Epithelial cell of esophagus (primary cell): ENCODE results near the gene DLGAP1.

Experiments used
- DNase-seq: peaks from one replicate; pipeline ENCODE4 v3.0.0; 2010; ENCODE audit warnings: low read depth
- H3K4me3 ChIP-seq: 2 replicates; pipeline ENCODE4 v1.5.1; 2011; ENCODE audit warnings: mild to moderate bottlenecking, low read length, control low read depth
- TF ChIP-seq, protein P1 (sequence below): IDR thresholded peaks from 2 replicates; pipeline ENCODE4 v1.5.1; 2011; ENCODE audit warnings: low read depth, mild to moderate bottlenecking, low read length, control low read depth, inconsistent platforms; ENCODE audit not compliant: insufficient read depth; ENCODE audit errors: missing control alignments

DLGAP1 gene

DNA sequence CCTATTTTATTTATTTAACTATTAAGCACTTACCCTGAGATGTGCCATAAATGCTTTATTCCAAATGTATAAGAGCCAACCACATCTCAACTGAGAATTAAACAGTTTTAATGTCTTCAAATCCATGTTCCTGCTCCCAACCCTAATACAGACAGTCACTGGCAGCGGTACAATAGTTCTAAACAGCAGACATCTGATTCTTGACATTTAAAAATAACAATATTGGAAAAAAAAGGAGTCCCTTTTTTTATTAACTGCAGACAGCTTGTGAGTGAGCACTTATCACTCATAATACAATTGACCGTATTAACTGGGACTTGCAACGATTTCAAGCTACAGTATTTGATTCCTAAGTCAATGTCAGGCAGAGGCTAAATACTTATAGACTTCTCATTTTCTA, 580.5 kb downstream of the DLGAP1 start:
- no peak overlapping the region for H3K4me3 ChIP-seq
- TF ChIP-seq, protein P1, sequence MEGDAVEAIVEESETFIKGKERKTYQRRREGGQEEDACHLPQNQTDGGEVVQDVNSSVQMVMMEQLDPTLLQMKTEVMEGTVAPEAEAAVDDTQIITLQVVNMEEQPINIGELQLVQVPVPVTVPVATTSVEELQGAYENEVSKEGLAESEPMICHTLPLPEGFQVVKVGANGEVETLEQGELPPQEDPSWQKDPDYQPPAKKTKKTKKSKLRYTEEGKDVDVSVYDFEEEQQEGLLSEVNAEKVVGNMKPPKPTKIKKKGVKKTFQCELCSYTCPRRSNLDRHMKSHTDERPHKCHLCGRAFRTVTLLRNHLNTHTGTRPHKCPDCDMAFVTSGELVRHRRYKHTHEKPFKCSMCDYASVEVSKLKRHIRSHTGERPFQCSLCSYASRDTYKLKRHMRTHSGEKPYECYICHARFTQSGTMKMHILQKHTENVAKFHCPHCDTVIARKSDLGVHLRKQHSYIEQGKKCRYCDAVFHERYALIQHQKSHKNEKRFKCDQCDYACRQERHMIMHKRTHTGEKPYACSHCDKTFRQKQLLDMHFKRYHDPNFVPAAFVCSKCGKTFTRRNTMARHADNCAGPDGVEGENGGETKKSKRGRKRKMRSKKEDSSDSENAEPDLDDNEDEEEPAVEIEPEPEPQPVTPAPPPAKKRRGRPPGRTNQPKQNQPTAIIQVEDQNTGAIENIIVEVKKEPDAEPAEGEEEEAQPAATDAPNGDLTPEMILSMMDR, result no peak
- DNase-seq, result no peak

DNA sequence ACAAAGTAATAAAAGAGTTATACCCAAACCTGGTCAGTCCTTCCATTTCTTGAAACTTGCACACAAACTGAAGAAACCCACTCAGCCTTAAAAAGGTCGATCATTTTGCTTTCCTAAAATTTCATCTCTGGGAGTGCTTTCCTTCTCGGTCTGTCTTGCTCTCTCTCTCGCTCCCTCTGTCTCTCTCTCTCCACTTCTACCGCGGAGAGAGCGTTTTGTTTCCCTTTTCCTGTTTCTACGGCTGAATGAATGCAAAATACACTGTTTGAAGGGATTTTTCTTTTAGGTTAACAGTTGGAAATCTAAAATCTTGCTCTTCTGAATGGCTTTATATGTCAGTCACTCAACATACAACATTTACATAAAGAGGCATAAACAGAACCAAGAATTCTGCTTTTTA, 581.0 kb downstream of the DLGAP1 start:
- no peak overlapping the region for H3K4me3 ChIP-seq
- TF ChIP-seq, protein P1, result no peak
- DNase-seq, result no peak

DNA sequence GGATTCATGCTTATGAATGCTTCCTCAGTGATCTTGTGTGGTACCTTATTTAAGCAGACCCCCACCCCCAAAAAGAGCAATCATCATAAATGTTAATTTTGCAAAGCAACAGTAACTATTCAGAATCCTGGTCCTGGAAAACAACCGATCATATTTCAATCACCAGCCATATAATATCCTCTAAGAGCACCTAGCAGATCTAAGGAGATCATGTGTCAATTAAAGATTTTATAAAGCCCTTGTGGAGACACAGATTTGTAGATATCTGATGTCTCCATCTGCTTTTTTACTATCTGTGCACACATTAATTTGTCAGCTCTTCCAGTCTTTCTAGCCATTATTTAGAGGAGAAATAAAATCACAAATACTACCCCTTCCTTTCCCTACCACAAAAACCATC, 581.4 kb downstream of the DLGAP1 start:
- no peak for DNase-seq
- TF ChIP-seq, protein P1, result no peak
- H3K4me3 ChIP-seq, result no peak overlapping the region

DNA sequence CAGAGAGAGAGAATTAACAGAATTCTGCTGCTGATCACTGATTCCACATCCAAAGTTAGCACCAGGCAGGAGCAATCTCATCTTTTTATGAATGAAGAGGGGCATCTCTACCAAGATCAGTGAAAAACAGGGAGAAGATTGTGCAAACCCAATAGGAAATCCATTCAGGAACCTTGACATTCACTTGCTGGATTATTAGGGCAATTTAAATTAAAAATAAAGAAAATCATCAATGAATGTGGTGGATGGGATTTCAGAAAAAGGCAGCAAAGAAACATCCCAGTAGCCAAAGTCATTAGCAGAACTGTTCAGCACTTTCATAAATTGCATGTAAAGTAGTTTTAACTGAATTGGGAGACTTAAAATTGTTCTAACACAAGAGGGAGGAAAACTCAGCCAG, 581.9 kb downstream of the DLGAP1 start:
- TF ChIP-seq, protein P1, result no peak
- no peak for DNase-seq
- H3K4me3 ChIP-seq, result no peak overlapping the region

GRCh38 chr18:3872641-3873040, 582.5 kb downstream of the DLGAP1 start:
- no peak for DNase-seq
- no peak overlapping the region for H3K4me3 ChIP-seq
- TF ChIP-seq, protein P1, result no peak

DNA sequence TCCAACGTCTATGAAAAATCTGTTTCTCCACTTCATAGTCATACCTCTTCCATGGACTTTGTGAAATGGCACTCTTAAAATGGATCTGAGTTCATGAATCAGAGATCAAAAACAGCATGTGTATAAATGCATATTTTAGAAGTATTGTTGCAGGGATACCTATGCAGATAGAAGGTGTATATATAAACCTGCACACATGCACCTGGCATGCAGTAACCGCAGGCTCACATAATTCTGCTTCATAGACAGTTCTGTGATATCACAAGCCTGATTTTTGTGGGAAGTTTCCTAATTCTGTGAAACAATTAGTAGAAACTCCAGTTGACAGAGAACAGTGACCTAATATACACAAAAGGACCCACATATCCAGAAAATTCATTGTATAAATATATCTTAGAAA, 583.4 kb downstream of the DLGAP1 start:
- no peak overlapping the region for H3K4me3 ChIP-seq
- no peak for DNase-seq
- TF ChIP-seq, protein P1, result no peak

DNA sequence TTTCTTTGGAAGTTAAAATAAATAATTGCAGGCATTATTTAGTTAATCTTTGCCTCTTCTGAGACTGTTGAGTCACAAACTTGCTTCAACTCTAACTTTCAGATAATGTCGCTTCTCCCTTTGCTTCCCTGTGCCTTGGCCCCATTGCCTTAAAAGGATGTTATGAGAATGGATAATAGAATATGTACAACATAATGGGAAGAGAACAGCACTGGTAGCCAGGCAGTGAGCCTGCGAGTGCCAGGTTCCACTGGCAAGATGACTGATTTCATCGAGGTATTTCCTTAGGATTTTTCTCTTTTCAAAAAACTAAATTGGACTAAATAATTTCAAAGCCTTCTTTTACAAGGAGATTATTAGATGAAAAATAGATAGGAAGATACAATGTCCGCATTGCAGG, 584.2 kb downstream of the DLGAP1 start:
- H3K4me3 ChIP-seq, result no peak overlapping the region
- TF ChIP-seq, protein P1, result no peak
- DNase-seq, result no peak
